ENCODE measurements around the gene POLR2H. TPM values are rescaled to one million over a fixed set of nuclear protein-coding genes. Genes with fewer than 3 reads are reported as not detected.

Gene POLR2H
- total RNA-seq, 4 donors from 2014 or later: 74.4 to 206 (median 146) TPM

DNA sequence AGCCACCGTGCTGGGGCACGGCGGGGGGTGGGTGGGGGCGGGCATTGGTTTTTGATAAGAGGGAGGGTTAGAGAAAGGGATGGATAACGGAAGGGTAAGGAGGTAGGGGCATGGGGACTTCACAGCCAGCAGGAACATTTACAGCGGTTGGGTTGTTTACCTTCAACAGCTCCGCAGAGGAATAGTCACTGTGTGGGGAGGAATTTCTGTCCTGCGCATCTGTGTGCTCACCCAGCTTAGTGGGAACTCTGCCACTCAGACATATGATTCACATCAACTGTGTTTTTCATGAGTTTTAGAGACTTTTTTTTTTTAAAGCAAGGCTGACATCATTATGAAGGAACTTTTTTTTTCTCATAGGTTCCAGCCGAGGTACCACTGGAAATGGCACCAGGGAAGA, 37.9 kb downstream of the POLR2H start:
- no peak for DNase-seq

DNA sequence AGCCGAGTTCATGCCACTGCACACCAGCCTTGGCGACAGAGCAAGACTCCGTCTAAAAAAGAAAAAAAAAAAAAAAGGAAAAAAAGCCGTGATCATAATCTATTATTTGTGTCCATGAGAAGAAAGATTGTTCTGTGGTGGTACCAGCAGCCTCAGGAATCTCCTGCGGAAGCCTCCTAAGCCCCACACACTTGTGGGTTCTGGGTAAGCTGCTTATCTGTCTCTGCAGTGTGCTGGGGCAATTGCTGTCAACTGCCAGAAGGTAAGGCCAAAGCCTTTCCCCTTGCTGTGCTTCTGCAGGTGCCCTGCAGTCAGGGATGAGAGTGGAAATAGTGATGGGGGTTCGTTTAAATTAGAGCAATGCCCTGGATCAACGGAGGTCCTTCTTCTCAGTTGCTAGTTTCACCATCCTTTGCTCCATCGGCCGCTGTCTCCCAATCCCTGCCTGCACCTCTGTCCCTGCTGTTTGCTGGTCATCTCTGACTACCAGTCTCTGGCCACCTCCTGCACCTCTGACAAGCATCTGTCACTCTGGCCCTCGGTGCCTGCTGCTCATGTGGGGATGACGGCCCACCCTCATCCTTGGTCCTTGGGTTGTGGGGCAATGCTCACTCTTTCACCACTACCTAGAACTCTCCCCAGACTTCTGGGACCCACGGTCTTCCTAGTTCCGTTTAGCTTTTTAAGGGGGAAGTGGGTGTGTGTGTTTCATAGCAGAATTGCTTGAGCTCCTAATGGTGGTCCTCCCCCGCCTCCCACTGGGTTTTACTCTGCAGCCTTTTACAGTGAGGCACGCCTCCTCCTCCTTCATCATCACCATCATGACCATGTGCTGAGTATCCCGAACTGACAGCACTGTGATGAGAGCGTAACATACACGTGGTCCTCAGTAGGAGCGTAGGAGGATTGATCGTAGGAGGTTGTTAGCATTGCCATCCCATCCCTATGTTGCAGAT, 43.8 kb downstream of the POLR2H start:
- H3K9me3 ChIP-seq: no peaks in the 10 kb centered on the region
- intact Hi-C loops (cut with DNase I; ENCODE audit: low total_unique reads): no loop called here
- DNase-seq: no peak
- no peak overlapping the region for H3K27ac ChIP-seq
- no peak for TF ChIP-seq POLR2A (IDR thresholded peaks at IDR 0.05)
- TF ChIP-seq CTCF (IDR thresholded peaks at IDR 0.05): no peak
- TF ChIP-seq EP300 (IDR thresholded peaks at IDR 0.05; ENCODE audit: low read depth): no peak
- TF ChIP-seq POLR2AphosphoS5 (IDR thresholded peaks at IDR 0.05): no peak
- peaks cover 15% of the 10 kb centered on the region for H3K27me3 ChIP-seq
- no peak overlapping the region for H3K4me3 ChIP-seq
- in situ Hi-C loops (cut with MboI; ENCODE audit: low pct_ligation_motif_present in 1 of 4, low pct_unique_long_range_greater_than_20kb in 1 of 4, low sequenced_read_pairs in 3 of 4): loop anchor here in 1 of 4 donors (25.0 kb wide), 1 partner anchor 132 kb away; no protein-coding TSS in a partner anchor
- H3K36me3 ChIP-seq: no peaks in the 10 kb centered on the region
- H3K4me1 ChIP-seq: no peaks in the 10 kb centered on the region
- WGBS, 2 donors (ENCODE audit: low coverage in 1 of 2): 76 to 79% methylated on average over 11 to 20 of the region's 20 CpGs

More for the DNA sequence above, 37.9 kb downstream of the POLR2H start:
- intact Hi-C loops (cut with DNase I; ENCODE audit: low total_unique reads): no loop called here
- 4 to 28% methylated on average over 5 to 9 of the region's 9 CpGs for WGBS, 2 donors (ENCODE audit: low coverage in 1 of 2)
- Histone ChIP-seq H3K36me3 (no peaks in the 10 kb centered on the region), H3K27ac (peak overlapping the region in 1 of 4 donors; percentile 25), H3K4me1 (no peaks in the 10 kb centered on the region), H3K9me3 (no peaks in the 10 kb centered on the region), H3K4me3 (no peak overlapping the region), H3K27me3 (peaks cover 15% of the 10 kb centered on the region)
- TF ChIP-seq POLR2A (IDR thresholded peaks at IDR 0.05) (no peak), CTCF (IDR thresholded peaks at IDR 0.05) (no peak), EP300 (IDR thresholded peaks at IDR 0.05; ENCODE audit: low read depth) (no peak), POLR2AphosphoS5 (IDR thresholded peaks at IDR 0.05) (no peak)
- in situ Hi-C loops (cut with MboI; ENCODE audit: low pct_ligation_motif_present in 1 of 4, low pct_unique_long_range_greater_than_20kb in 1 of 4, low sequenced_read_pairs in 3 of 4): loop anchor here in 1 of 4 donors (25.0 kb wide), 1 partner anchor 388 kb away; no protein-coding TSS in a partner anchor

DNA sequence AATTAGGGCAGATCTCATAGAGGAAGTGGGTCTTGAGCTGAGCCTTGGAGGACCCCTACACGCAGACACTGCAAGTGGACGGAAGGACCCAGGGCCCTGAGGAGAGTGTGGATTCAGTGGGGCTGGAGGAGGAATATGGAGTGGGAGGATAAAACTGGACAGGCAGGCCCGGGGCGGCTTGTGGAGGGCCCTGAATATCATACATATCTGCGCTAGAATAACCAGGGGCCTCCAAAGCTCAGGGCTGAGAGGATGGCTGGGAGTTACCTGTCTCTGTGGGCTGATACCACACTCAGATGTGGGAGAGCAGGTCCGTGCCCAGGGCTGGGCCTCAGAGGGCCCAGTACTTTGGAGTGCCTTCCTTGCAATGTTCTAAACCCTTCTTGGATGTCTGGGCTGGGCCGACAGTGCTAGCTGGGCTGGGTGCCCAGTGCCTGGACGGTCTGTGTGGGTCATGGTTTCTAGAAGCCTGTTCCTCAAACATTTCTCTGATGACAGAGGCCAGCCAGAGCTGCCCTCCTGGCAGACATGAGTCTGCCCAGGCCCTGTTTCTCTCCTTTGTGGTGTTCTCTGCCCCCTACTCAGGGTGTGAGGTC, 47.9 kb downstream of the POLR2H start:
- 70 to 79% methylated on average over 2 to 8 of the region's 8 CpGs for WGBS, 2 donors (ENCODE audit: low coverage in 1 of 2)
- in situ Hi-C loops (cut with MboI; ENCODE audit: low pct_ligation_motif_present in 1 of 4, low pct_unique_long_range_greater_than_20kb in 1 of 4, low sequenced_read_pairs in 3 of 4) (loop anchor here in 1 of 4 donors (25.0 kb wide), 1 partner anchor 128 kb away; no protein-coding TSS in a partner anchor), intact Hi-C loops (cut with DNase I; ENCODE audit: low total_unique reads) (no loop called here)
- Histone ChIP-seq H3K36me3 (no peaks in the 10 kb centered on the region), H3K27ac (no peak overlapping the region), H3K9me3 (no peaks in the 10 kb centered on the region), H3K4me3 (no peak overlapping the region), H3K27me3 (no peaks in the 10 kb centered on the region), H3K4me1 (no peaks in the 10 kb centered on the region)
- TF ChIP-seq POLR2AphosphoS5 (IDR thresholded peaks at IDR 0.05): no peak
- TF ChIP-seq POLR2A (IDR thresholded peaks at IDR 0.05): no peak
- no peak for TF ChIP-seq EP300 (IDR thresholded peaks at IDR 0.05; ENCODE audit: low read depth)
- no peak for TF ChIP-seq CTCF (IDR thresholded peaks at IDR 0.05)
- DNase-seq: no peak

- H3K4me3 ChIP-seq: no peak overlapping the region
- TF ChIP-seq CTCF (IDR thresholded peaks at IDR 0.05) (no peak), EP300 (IDR thresholded peaks at IDR 0.05; ENCODE audit: low read depth) (no peak), POLR2AphosphoS5 (IDR thresholded peaks at IDR 0.05) (no peak), POLR2A (IDR thresholded peaks at IDR 0.05) (no peak)
- no peaks in the 10 kb centered on the region for H3K36me3 ChIP-seq
- no peaks in the 10 kb centered on the region for H3K9me3 ChIP-seq
- in situ Hi-C loops (cut with MboI; ENCODE audit: low pct_ligation_motif_present in 1 of 4, low pct_unique_long_range_greater_than_20kb in 1 of 4, low sequenced_read_pairs in 3 of 4): loop anchor here in 1 of 4 donors (25.0 kb wide), 1 partner anchor 127 kb away; no protein-coding TSS in a partner anchor
- no peak for DNase-seq
- no peak overlapping the region for H3K27ac ChIP-seq
- intact Hi-C loops (cut with DNase I; ENCODE audit: low total_unique reads): no loop called here
- H3K4me1 ChIP-seq: no peaks in the 10 kb centered on the region
- 60 to 90% methylated on average over 3 to 12 of the region's 12 CpGs for WGBS, 2 donors (ENCODE audit: low coverage in 1 of 2)
- H3K27me3 ChIP-seq: no peaks in the 10 kb centered on the region
Measured at GRCh38 chr3:184409946-184410500, 48.5 kb downstream of the POLR2H start.

All from transverse colon (tissue), 4 donors.